HG02642 (cell line): ENCODE results near the gene LRP2BP.

Source experiments
- ATAC-seq: cut with Tn5 transposase; IDR thresholded peaks from one replicate; pipeline ENCODE4 v1.9.1; 2021; ENCODE audit warnings: mild to moderate bottlenecking; ENCODE audit not compliant: unreplicated experiment, poor library complexity

Gene LRP2BP

GRCh38 chr4:185395238-185395955 is at the start of gene LRP2BP:
Gene LRP2BP (minus strand): TSS chr4:185395924. CDS start chr4:185378186, 17,738 bp downstream.
- ATAC-seq, result no peak

GRCh38 chr4:185445209-185445608 is 49.5 kb upstream of the LRP2BP start:
- ATAC-seq, result no peak

GRCh38 chr4:185441479-185441878 is 45.8 kb upstream of the LRP2BP start:
- ATAC-seq, result no peak

GRCh38 chr4:185437809-185438208 is 42.1 kb upstream of the LRP2BP start:
- ATAC-seq, result no peak

- no peak for ATAC-seq
Measured at GRCh38 chr4:185435466-185435865, 39.7 kb upstream of the LRP2BP start.

- no peak for ATAC-seq
Measured at GRCh38 chr4:185429660-185430059, 33.9 kb upstream of the LRP2BP start.

- no peak for ATAC-seq
Measured at GRCh38 chr4:185426960-185427688, 31.4 kb upstream of the LRP2BP start.

GRCh38 chr4:185425647-185426352 is 30.1 kb upstream of the LRP2BP start, which contains the start of gene UFSP2:
Gene UFSP2 (minus strand): TSS chr4:185425964. CDS start chr4:185425868, 96 bp downstream.
- peak; percentile 94 for ATAC-seq

- ATAC-seq, result peak; percentile 1
Measured at GRCh38 chr4:185424905-185425646, 29.4 kb upstream of the LRP2BP start.

GRCh38 chr4:185421366-185422124 is 25.8 kb upstream of the LRP2BP start:
- no peak for ATAC-seq

GRCh38 chr4:185416955-185417354 is 21.2 kb upstream of the LRP2BP start:
- no peak for ATAC-seq

GRCh38 chr4:185412412-185412811 is 16.7 kb upstream of the LRP2BP start:
- ATAC-seq, result no peak

- no peak for ATAC-seq
Measured at GRCh38 chr4:185411849-185412248, 16.1 kb upstream of the LRP2BP start.

- no peak for ATAC-seq
Measured at GRCh38 chr4:185408432-185408831, 12.7 kb upstream of the LRP2BP start.

- ATAC-seq, result peak; percentile 60
Measured at GRCh38 chr4:185405296-185405999, 9.7 kb upstream of the LRP2BP start.

GRCh38 chr4:185404031-185404430 is 8.3 kb upstream of the LRP2BP start:
- no peak for ATAC-seq

GRCh38 chr4:185399466-185399865 is 3.7 kb upstream of the LRP2BP start:
- ATAC-seq, result no peak

GRCh38 chr4:185398618-185399017 is 2.9 kb upstream of the LRP2BP start:
- no peak for ATAC-seq
